GM12873 (cell line): ENCODE measurements around the gene TPCN1.

Experiments
- CTCF ChIP-seq: IDR thresholded peaks from 2 replicates; pipeline ENCODE4 v1.5.1; 2012; ENCODE audit warnings: low read depth, mild to moderate bottlenecking, moderate library complexity, low read length, control low read depth; ENCODE audit not compliant: insufficient read depth; ENCODE audit errors: missing control alignments

Gene TPCN1

GRCh38 chr12:113221181-113221996 is at the start of gene TPCN1:
TPCN1 (plus strand) TSS chr12:113221464; CDS start chr12:113226853, 5,389 bp downstream.
- no peak for TF ChIP-seq CTCF

- TF ChIP-seq CTCF: no peak
These were observed 49.7 kb upstream of the TPCN1 start for GRCh38 chr12:113171543-113171942.

- no peak for TF ChIP-seq CTCF
These were observed 49.1 kb upstream of the TPCN1 start for GRCh38 chr12:113172185-113172584.

GRCh38 chr12:113173081-113173698 is 48.1 kb upstream of the TPCN1 start:
- no peak for TF ChIP-seq CTCF

GRCh38 chr12:113174461-113175384 is 46.5 kb upstream of the TPCN1 start:
- TF ChIP-seq CTCF: peak; percentile 96

GRCh38 chr12:113179023-113179422 is 42.2 kb upstream of the TPCN1 start:
- TF ChIP-seq CTCF: no peak

GRCh38 chr12:113180333-113180732 is 40.9 kb upstream of the TPCN1 start:
- no peak for TF ChIP-seq CTCF
